Pancreas (tissue), 10 donors: ENCODE data around the gene PDGFRA. TPM values are rescaled to one million over a fixed set of nuclear protein-coding genes. Genes with fewer than 3 reads are reported as not detected.
"Not testable (repeated sequence)": the region's sequence is repeated elsewhere in the genome, so short reads cannot be mapped to it uniquely, and the experiment has no call there.

ENCODE experiments used
- ATAC-seq, 4 donors: fragments of 200-7000 bp; cut with Tn5 transposase; one replicate each; pipeline versions ENCODE4 v1.8.0 to v1.9.1; 2020; ENCODE audit warnings: mild to moderate bottlenecking in 4 of 4, moderate library complexity in 4 of 4
- DNase-seq, 6 donors: peaks; one replicate each; pipeline ENCODE4 v3.0.0-alpha.2; 2020
- FAIRE-seq: peaks from 2 replicates; lab custom pipeline; 2012; peaks lifted over from hg19 to GRCh38; lab: Jason Lieb, UNC
- H3K27ac ChIP-seq, 4 donors: fragments of 200-600 bp; sonication (generic); 1 replicate in 3 of 4; 2 replicates in 1 of 4; pipeline versions ENCODE4 v1.5.0 to v1.8.0; 2020
- H3K27me3 ChIP-seq, 4 donors: fragments of 200-600 bp; one replicate each; pipeline ENCODE4 v1.8.0; 2021
- H3K36me3 ChIP-seq, 3 donors: fragments of 200-600 bp; sonication (generic) in 1 of 3; one replicate each; pipeline versions ENCODE4 v1.5.0 to v1.8.0; 2020 to 2021
- H3K4me1 ChIP-seq, 3 donors: fragments of 200-600 bp; one replicate each; pipeline ENCODE4 v1.8.0; 2021
- H3K4me3 ChIP-seq, 4 donors: fragments of 200-600 bp; sonication (generic) in 2 of 4; one replicate each; pipeline versions ENCODE4 v1.5.0 to v1.8.0; 2020 to 2021
- H3K9me3 ChIP-seq, 4 donors: fragments of 200-600 bp; one replicate each; pipeline ENCODE4 v1.8.0; 2021
- WGBS, 2 donors: extraction: QIAGEN DNeasy Blood & Tissue Kit; methylation state at CpG; one replicate each; pipeline ENCODE4 v1.1.7; 2013; 5-methylcytosine and 5-hydroxymethylcytosine counted together
- intact Hi-C, 3 donors: fragments of 100-400 bp; cut with DNase I; formaldehyde crosslinking; loops; one replicate each; pipeline versions ENCODE4 v1.11.1 to v1.14.2; 2022
- polyA plus RNA-seq, 2 donors: library from polyadenylated mRNA; stranded (reverse); fragments of 200-250 nt; gene quantifications; one replicate each; pipeline ENCODE4 v1.2.3, GENCODE V29; 2013
- total RNA-seq, 6 donors: library from RNA; stranded (reverse); fragmentation: NEBNext Ultra II Directional in 4 of 6; extraction: Animal tissue kit (Norgen Biotek cat#: 25700) in 4 of 6; gene quantifications; one replicate each; pipeline versions ENCODE4 v1.2.1 to v1.2.4, GENCODE V29; 2021 to 2023
- TF ChIP-seq, protein P1 (sequence below), 4 donors: fragments of 200-600 bp; sonication (generic) in 3 of 4; IDR thresholded peaks; one replicate each; pipeline versions ENCODE4 v1.5.0 to v1.8.0; 2021; ENCODE audit warnings: antibody characterized with exemption in 4 of 4
- donor health status: healthy with polysubstance abuse.
- donor health status: DM: no; HTN: no; CAD: no; lungs with moderate emphysema.
- donor health status: DM: no; HTN: no; CAD: no.
- donor health status: control.
- donor health status: control.
- donor health status: Bipolar disorder and iron deficiency.
- donor health status: DM: yes; HTN: yes; CAD: no.
- donor health status: DM: no; HTN: no; CAD: no.
- donor health status: DM: no; HTN: no; CAD: no.
- donor health status: DM: yes; HTN: yes; CAD: no.

PDGFRA gene
- total and polyA plus RNA-seq, 8 donors: 2.6 to 43.0 (median 11.1) TPM

DNA sequence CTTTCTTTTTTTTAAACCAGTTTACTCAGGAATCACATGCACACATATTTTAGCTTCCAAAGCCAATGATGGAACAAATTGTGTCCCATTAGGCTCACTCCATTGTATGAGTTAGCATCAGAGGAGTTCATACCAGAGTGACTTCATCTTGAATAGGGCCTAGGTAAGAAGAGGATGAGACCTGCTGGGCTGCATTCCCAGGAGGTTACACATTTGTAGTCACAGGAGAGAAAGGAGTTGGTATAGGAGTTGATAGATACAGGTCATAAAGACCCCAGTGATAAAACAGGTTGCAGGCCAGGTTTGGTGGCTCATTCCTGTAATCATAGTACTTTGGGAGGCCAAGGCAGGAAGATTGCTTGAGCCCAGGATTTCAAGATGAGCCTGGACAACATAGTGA lies 9.3 kb downstream of the PDGFRA start:
- no peaks in the 10 kb centered on the region for H3K9me3 ChIP-seq
- intact Hi-C loops: loop anchor here in 2 of 3 donors (10.0 kb wide), 1 partner anchor 1044 kb away; no protein-coding TSS in a partner anchor
- H3K27me3 ChIP-seq: peaks cover 0 to 5% (median 0%) of the 10 kb centered on the region in 4 donors
- no peak overlapping the region for H3K27ac ChIP-seq
- DNase-seq (no peak), FAIRE-seq (no peak), ATAC-seq (no peak)
- no peaks in the 10 kb centered on the region for H3K36me3 ChIP-seq
- TF ChIP-seq, protein P1, sequence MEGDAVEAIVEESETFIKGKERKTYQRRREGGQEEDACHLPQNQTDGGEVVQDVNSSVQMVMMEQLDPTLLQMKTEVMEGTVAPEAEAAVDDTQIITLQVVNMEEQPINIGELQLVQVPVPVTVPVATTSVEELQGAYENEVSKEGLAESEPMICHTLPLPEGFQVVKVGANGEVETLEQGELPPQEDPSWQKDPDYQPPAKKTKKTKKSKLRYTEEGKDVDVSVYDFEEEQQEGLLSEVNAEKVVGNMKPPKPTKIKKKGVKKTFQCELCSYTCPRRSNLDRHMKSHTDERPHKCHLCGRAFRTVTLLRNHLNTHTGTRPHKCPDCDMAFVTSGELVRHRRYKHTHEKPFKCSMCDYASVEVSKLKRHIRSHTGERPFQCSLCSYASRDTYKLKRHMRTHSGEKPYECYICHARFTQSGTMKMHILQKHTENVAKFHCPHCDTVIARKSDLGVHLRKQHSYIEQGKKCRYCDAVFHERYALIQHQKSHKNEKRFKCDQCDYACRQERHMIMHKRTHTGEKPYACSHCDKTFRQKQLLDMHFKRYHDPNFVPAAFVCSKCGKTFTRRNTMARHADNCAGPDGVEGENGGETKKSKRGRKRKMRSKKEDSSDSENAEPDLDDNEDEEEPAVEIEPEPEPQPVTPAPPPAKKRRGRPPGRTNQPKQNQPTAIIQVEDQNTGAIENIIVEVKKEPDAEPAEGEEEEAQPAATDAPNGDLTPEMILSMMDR (IDR thresholded peaks at IDR 0.05): no peak
- H3K4me3 ChIP-seq: no peak overlapping the region
- peaks cover 0 to 8% (median 0%) of the 10 kb centered on the region in 3 donors for H3K4me1 ChIP-seq

DNA sequence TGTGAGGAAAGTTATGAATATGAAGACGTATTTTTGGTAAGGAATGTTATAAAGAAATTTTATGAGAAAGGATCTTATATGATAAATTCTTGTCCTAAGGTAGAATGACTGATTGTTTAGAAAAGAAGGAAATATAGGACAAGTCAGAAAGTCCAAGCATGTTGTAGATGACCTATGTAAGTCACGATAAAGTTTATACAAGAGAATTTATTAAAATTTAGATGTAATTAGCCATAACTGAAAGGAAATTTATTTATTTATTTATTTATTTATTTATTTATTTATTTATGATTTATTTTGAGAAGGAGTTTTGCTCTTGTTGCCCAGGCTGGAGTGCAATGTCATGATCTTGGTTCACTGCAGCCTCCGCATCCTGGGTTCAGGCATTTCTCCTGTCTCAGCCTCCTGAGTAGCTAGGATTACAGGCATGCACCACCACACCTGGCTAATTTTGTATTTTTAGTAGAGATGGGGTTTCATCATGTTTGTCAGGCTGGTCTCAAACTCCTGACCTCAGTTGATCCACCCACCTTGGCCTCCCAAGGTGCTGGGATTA lies 12.3 kb downstream of the PDGFRA start:
- H3K9me3 ChIP-seq, FAIRE-seq, ATAC-seq, intact Hi-C loops, H3K4me3 ChIP-seq, H3K4me1 ChIP-seq, H3K27me3 ChIP-seq, H3K27ac ChIP-seq, DNase-seq, H3K36me3 ChIP-seq: not testable (repeated sequence)
- WGBS, 2 donors: 92 to 98% methylated on average over 3 of the region's 3 CpGs

DNA sequence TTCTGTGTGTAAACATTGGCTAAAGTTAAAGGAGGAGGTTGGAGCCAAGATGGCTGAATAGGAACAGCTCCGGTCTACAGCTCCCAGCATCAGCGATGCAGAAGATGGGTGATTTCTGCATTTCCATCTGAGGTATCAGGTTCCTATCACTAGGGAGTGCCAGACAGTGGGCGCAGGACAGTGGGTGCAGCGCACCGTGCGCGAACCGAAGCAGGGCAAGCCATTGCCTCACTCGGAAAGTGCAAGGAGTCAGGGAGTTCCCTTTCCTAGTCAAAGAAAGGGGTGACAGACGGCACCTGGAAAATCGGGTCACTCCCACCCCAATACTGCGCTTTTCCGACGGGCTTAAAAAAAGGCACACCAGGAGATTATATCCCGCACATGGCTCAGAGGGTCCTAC lies 14.4 kb downstream of the PDGFRA start:
- DNase-seq, H3K27ac ChIP-seq, H3K4me1 ChIP-seq, FAIRE-seq, H3K27me3 ChIP-seq, intact Hi-C loops, H3K4me3 ChIP-seq, H3K9me3 ChIP-seq, ATAC-seq, H3K36me3 ChIP-seq: not testable (repeated sequence)
- WGBS, 2 donors: 89 to 93% methylated on average over 14 to 15 of the region's 15 CpGs

DNA sequence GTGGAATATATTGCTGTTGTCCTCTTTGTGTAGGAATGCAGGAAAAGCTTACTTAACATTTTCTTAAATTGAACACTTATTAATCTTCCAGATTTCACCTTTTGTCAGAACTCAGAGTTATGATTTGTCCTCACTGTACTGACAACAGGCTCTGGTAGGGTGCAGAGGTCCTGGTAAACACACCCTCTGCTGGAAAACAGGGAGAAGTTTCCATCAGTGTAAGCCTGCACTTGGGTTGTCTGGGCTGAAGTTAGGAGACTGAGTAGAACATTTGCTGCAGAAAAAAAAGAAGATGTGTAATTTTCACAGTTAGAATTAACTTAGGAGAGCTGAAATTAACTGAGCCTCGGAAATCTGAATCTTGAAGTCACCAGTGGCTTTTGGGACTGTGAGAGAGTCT lies 23.2 kb downstream of the PDGFRA start:
- ATAC-seq, H3K27me3 ChIP-seq, intact Hi-C loops, H3K4me1 ChIP-seq, H3K27ac ChIP-seq, DNase-seq, FAIRE-seq, H3K36me3 ChIP-seq, H3K4me3 ChIP-seq, H3K9me3 ChIP-seq: not testable (repeated sequence)
- 28 to 33% methylated on average over 1 of the region's 1 CpG for WGBS, 2 donors

DNA sequence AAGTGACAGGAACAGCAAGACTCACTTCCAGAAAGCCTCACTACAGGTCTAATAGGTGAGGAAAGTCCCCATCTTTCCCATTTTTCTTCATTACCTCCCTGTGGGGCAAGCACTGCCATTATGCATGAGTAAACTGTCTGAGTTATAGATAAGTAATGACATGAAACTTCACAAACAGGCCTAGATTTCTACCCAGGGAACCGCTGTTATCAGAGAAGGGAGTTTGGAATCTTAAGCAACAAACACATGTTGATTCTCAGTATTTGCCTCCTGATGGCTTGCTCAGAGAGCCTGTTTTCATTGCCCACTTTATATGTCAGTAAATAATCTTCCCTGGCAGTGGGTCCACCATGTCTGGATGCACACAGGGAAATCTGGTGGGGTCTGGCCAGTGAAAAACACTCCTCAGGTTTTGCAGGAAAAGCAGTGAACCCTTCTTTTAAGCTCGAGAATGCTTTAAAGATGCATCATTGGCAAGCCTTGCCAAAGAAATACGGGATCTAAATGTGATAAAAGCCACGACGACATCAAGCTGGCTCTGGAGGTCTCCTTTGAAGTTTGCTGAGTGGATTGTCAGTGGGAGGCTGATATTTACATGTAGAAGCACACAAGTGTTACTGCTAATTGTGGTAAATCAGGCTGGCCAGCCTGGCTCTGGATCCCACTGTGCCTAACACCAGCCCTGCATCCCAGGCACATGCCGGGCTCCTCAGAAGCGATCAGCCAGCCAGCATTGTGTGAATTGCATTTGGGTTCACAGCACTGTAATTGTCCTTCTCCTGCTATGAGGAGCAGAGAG lies 25.2 kb downstream of the PDGFRA start:
- H3K4me3 ChIP-seq: no peak overlapping the region
- H3K4me1 ChIP-seq: no peaks in the 10 kb centered on the region
- H3K27me3 ChIP-seq: no peaks in the 10 kb centered on the region
- H3K9me3 ChIP-seq: no peaks in the 10 kb centered on the region
- H3K27ac ChIP-seq: no peak overlapping the region
- no peak for DNase-seq
- TF ChIP-seq, protein P1 (IDR thresholded peaks at IDR 0.05): no peak
- no peak for FAIRE-seq
- peak in 1 of 4 donors; percentile 24 for ATAC-seq
- intact Hi-C loops: no loop called here
- no peaks in the 10 kb centered on the region for H3K36me3 ChIP-seq
- 55 to 56% methylated on average over 7 of the region's 7 CpGs for WGBS, 2 donors

DNA sequence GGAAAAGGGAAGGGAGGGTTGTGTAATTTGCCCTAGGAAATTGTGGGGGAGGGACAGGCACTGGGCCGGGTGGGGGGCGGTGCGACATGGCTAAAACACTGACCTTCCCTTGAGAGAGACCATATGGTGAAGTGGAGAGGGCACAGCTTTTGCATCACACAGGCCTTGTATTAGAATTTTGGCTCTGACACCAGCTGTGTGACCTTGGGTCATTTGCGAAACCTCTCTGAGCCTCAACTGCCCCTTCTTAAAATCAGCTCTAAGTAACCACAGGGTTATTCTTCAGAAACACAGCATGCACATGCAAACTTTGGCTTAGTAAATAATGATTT lies 25.8 kb downstream of the PDGFRA start:
- intact Hi-C loops: no loop called here
- Histone ChIP-seq H3K36me3 (no peaks in the 10 kb centered on the region), H3K4me3 (no peak overlapping the region), H3K9me3 (no peaks in the 10 kb centered on the region), H3K4me1 (no peaks in the 10 kb centered on the region), H3K27me3 (no peaks in the 10 kb centered on the region), H3K27ac (no peak overlapping the region)
- ATAC-seq: no peak
- no peak for DNase-seq
- WGBS, 2 donors: 79 to 86% methylated on average over 4 of the region's 4 CpGs
- TF ChIP-seq, protein P1 (IDR thresholded peaks at IDR 0.05): no peak
- no peak for FAIRE-seq
